ENCODE data around the gene C1QL2. TPM values are rescaled to one million over a fixed set of nuclear protein-coding genes. Genes with fewer than 3 reads are reported as not detected.

The C1QL2 gene
- total RNA-seq, 4 donors from 2014 or later = not detected

DNA sequence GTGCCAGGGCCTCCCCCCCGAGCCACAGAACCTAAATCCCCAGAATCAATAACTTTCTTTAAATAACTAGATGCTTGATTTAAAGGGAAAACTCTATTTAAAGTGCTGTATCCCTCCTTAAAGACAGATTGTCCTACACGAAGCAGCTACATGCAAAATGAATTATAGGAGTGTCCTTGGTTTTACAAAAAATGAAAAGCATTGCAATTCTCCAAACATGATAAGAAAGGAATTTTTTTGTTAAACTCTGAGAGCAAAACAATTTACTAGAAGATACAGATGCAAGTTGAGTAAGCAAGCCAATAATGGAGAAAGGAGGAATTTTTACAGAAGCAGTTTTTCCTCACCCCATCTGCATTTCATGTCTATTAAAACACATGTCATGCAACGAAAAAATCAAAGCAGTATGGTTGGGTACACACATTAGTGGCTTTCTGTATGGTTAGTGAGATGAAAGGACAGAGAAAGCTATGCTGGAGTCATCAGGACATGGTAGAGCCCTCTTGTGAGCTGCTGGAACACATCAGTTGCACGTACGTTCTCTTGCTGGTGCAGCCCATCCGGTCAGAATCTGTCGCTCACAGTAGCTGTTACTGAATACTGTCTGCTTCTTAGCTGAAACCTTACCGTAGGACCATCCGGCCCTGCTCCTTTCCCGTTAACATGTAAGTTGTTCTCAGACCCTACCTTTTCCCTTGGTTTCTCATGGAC lies 39.1 kb upstream of the C1QL2 start:
- no peak overlapping the region for H3K4me3 ChIP-seq
- H3K9me3 ChIP-seq = no peaks in the 10 kb centered on the region
- H3K4me1 ChIP-seq = no peaks in the 10 kb centered on the region
- no peaks in the 10 kb centered on the region for H3K36me3 ChIP-seq
- 56 to 65% methylated on average over 7 to 9 of the region's 10 CpGs for WGBS, 2 donors (ENCODE audit: low coverage in 1 of 2)
- ATAC-seq = no peak
- TF ChIP-seq POLR2AphosphoS5 (IDR thresholded peaks at IDR 0.05) (no peak), EP300 (IDR thresholded peaks at IDR 0.05) (no peak), POLR2A (IDR thresholded peaks at IDR 0.05) (no peak)
- TF ChIP-seq, protein P1, sequence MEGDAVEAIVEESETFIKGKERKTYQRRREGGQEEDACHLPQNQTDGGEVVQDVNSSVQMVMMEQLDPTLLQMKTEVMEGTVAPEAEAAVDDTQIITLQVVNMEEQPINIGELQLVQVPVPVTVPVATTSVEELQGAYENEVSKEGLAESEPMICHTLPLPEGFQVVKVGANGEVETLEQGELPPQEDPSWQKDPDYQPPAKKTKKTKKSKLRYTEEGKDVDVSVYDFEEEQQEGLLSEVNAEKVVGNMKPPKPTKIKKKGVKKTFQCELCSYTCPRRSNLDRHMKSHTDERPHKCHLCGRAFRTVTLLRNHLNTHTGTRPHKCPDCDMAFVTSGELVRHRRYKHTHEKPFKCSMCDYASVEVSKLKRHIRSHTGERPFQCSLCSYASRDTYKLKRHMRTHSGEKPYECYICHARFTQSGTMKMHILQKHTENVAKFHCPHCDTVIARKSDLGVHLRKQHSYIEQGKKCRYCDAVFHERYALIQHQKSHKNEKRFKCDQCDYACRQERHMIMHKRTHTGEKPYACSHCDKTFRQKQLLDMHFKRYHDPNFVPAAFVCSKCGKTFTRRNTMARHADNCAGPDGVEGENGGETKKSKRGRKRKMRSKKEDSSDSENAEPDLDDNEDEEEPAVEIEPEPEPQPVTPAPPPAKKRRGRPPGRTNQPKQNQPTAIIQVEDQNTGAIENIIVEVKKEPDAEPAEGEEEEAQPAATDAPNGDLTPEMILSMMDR (IDR thresholded peaks at IDR 0.05) = no peak
- no peak overlapping the region for H3K27ac ChIP-seq
- peaks cover 63% of the 10 kb centered on the region for H3K27me3 ChIP-seq

DNA sequence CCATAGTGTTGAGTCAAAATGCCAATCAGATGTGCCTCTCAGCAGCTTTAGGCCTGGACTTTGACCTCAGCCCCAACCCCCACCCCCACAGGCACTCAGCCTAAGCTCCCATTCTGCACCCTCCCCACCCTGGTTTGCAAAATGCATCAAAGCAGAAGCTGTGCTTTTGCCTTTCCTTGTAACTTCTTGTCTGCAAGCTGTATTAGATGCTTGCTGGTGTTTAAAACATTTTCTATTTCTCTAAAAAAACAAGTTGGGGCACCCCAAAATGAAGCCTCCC lies 38.5 kb upstream of the C1QL2 start:
- Histone ChIP-seq H3K27ac (no peak overlapping the region), H3K9me3 (no peaks in the 10 kb centered on the region), H3K4me3 (no peak overlapping the region), H3K27me3 (peaks cover 64% of the 10 kb centered on the region), H3K4me1 (no peaks in the 10 kb centered on the region), H3K36me3 (no peaks in the 10 kb centered on the region)
- ATAC-seq = no peak
- TF ChIP-seq EP300 (IDR thresholded peaks at IDR 0.05) = no peak
- no peak for TF ChIP-seq POLR2A (IDR thresholded peaks at IDR 0.05)

DNA sequence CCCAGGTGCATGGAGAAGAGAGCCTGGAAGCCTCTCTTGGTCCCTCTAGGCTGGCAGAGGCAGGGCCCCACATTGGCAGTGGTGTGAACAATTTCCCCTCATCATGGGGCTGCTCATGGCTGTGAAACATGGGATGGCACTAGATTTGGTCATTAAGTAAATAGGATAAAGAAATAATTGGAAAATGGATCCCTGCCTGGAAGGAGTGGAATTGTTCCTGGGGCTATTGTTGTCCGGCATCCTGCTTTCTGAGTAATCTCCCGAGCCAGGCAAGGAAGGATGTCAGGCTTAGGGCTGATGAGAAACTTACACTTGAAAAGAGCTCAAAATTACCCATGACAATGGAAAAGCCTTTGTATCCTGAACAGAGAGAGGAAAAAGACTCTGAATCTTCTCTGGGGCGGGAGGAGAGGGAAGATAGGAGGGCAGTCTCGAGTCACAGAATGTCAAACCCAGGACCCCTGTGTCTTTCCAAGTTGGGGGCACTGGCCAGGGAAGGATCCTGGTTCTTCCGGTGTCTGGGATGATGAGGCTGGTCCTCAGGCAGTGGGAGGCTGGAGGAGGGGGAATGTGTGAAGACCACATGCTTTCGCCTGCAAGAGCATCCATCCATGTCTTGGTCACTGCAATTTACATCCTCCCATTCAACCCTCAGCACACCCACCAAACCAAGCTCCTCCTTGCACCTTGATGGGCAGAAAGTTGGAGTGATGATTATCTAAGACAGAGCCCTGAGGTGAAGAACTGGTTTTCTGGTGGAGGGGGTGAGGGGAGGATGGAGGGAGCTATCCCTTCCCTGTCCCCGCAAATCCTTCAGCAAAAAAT lies 38.0 kb upstream of the C1QL2 start:
- no peak overlapping the region for H3K4me3 ChIP-seq
- no peak for ATAC-seq
- no peaks in the 10 kb centered on the region for H3K9me3 ChIP-seq
- H3K36me3 ChIP-seq = no peaks in the 10 kb centered on the region
- H3K4me1 ChIP-seq = no peaks in the 10 kb centered on the region
- TF ChIP-seq, protein P1 (IDR thresholded peaks at IDR 0.05) = no peak
- TF ChIP-seq POLR2A (IDR thresholded peaks at IDR 0.05) (no peak), POLR2AphosphoS5 (IDR thresholded peaks at IDR 0.05) (no peak), EP300 (IDR thresholded peaks at IDR 0.05) (no peak)
- H3K27ac ChIP-seq = no peak overlapping the region
- peaks cover 64% of the 10 kb centered on the region for H3K27me3 ChIP-seq
- 32 to 62% methylated on average over 3 to 5 of the region's 7 CpGs for WGBS, 2 donors (ENCODE audit: low coverage in 1 of 2)

DNA sequence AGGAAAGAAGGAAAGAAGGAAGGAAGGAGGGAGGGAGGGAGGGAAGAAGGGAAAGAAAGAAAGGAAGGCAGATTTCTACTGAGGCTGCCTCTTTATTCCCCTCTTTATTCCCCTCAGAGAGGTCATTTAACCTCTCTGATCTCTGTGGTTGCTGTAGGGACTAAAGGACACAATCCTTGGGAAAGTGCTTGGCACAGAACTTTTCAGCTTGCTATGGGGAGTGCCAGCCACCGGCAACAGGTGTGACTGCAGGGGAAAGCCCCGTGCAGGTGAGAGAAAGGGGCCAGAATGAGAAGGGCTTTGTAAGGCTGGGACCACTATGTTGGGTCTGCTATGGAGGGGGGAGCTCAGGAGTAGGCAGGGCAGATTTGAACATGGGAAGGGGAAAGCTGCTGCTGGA lies 37.3 kb upstream of the C1QL2 start:
- TF ChIP-seq EP300 (IDR thresholded peaks at IDR 0.05) (no peak), POLR2AphosphoS5 (IDR thresholded peaks at IDR 0.05) (no peak), POLR2A (IDR thresholded peaks at IDR 0.05) (no peak)
- TF ChIP-seq, protein P1 (IDR thresholded peaks at IDR 0.05) = no peak
- Histone ChIP-seq H3K36me3 (no peaks in the 10 kb centered on the region), H3K27ac (no peak overlapping the region), H3K4me1 (no peaks in the 10 kb centered on the region), H3K9me3 (no peaks in the 10 kb centered on the region), H3K4me3 (no peak overlapping the region), H3K27me3 (peaks cover 58% of the 10 kb centered on the region)
- no peak for ATAC-seq
- 7% methylated on average over 2 of the region's 2 CpGs; no CpG with 5 or more reads in 1 of the 2 donors for WGBS, 2 donors (ENCODE audit: low coverage in 1 of 2)

DNA sequence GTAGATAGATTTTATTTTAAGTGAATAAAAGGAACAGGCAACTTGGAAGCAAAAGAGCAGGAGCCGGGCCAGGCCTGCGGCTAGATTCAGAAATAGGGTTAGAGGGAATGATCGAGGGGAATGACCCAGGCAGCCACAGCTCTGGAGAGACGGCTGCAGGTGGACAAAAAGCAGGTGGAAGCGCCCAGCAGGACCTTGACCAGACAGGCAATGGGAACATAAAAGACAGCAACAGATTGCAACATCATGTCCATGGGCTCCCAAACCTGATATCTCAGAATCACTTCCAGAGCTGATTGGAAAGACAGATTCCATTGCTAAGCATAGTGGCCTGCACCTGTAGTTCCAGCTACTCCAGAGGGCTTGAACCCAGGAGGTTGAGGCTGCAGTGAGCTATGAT lies 36.5 kb upstream of the C1QL2 start:
- Histone ChIP-seq H3K27ac (no peak overlapping the region), H3K4me1 (no peaks in the 10 kb centered on the region), H3K27me3 (peaks cover 50% of the 10 kb centered on the region), H3K9me3 (no peaks in the 10 kb centered on the region), H3K4me3 (no peak overlapping the region), H3K36me3 (no peaks in the 10 kb centered on the region)
- no peak for TF ChIP-seq EP300 (IDR thresholded peaks at IDR 0.05)
- no peak for TF ChIP-seq POLR2AphosphoS5 (IDR thresholded peaks at IDR 0.05)
- TF ChIP-seq, protein P1 (IDR thresholded peaks at IDR 0.05) = no peak
- TF ChIP-seq POLR2A (IDR thresholded peaks at IDR 0.05) = no peak
- 76 to 80% methylated on average over 3 to 5 of the region's 5 CpGs for WGBS, 2 donors (ENCODE audit: low coverage in 1 of 2)
- ATAC-seq = no peak

Data from gastroesophageal sphincter (tissue), 4 donors.